Neutrophil (primary cell): ENCODE data around the gene TBKBP1.

ENCODE experiments used
- H3K27ac ChIP-seq: fragments of 200-600 bp; sonication (generic); 2 replicates; pipeline ENCODE4 v1.5.1; 2016; ENCODE audit warnings: mild to moderate bottlenecking, moderate library complexity
- H3K27me3 ChIP-seq: fragments of 200-600 bp; sonication (generic); 2 replicates; pipeline ENCODE4 v1.6.0; 2016; ENCODE audit warnings: mild to moderate bottlenecking
- H3K36me3 ChIP-seq: fragments of 200-600 bp; sonication (generic); 2 replicates; pipeline ENCODE4 v1.5.1; 2017
- H3K4me1 ChIP-seq, 2 experiments: fragments of 200-600 bp in 1 of 2; sonication (generic) in 1 of 2; 1 replicate in 1 of 2; 2 replicates in 1 of 2; pipeline versions ENCODE4 v1.5.1 to v1.6.1; 2013 to 2016; ENCODE audit warnings: low read depth in 1 of 2, low read length in 1 of 2, mild to moderate bottlenecking in 1 of 2, moderate library complexity in 1 of 2; ENCODE audit not compliant: control insufficient read depth in 1 of 2, insufficient read depth in 1 of 2
- H3K4me3 ChIP-seq, 2 experiments: fragments of 200-600 bp in 1 of 2; sonication (generic) in 1 of 2; 1 replicate in 1 of 2; 2 replicates in 1 of 2; pipeline ENCODE4 v1.5.1; 2013 to 2016; ENCODE audit warnings: low read depth in 1 of 2, low read length in 1 of 2, mild to moderate bottlenecking in 1 of 2, moderate library complexity in 1 of 2
- H3K9me3 ChIP-seq: fragments of 200-600 bp; sonication (generic); 2 replicates; pipeline ENCODE4 v1.5.1; 2016
- TF ChIP-seq, protein P1 (sequence below): fragments of 200-600 bp; sonication (generic); IDR thresholded peaks from 2 replicates; pipeline ENCODE4 v1.5.1; 2016; ENCODE audit warnings: antibody characterized with exemption

TBKBP1 gene

DNA sequence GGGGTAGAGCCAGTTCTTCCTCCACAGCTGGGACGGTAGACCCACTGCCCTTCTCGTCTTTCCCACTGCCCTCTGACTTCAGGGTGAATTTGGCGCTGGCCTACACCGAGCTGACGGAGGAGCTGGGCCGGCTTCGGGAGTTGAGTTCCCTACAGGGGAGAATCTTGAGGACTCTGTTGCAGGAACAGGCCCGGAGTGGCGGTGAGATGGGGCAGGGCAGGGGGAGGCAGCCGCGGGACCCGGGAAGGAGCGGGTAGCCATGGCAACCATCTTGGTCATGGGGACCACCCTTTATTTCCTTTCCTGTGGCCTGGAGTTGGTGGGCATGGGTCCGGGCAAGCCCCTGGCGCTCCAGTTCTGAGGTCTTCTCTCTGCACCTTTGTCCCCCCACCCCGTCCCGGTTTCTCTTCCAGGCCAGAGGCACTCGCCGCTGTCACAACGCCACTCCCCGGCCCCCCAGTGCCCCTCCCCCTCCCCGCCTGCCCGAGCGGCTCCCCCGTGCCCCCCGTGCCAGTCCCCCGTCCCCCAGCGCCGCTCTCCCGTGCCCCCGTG, 14.4 kb downstream of the TBKBP1 start:
- Histone ChIP-seq H3K9me3 (no peaks in the 10 kb centered on the region), H3K4me1 (peaks cover 22 to 40% of the 10 kb centered on the region in 2 experiments), H3K36me3 (peaks cover 33% of the 10 kb centered on the region), H3K27me3 (peaks cover 25% of the 10 kb centered on the region), H3K27ac (no peak overlapping the region), H3K4me3 (no peak overlapping the region)
- TF ChIP-seq, protein P1, sequence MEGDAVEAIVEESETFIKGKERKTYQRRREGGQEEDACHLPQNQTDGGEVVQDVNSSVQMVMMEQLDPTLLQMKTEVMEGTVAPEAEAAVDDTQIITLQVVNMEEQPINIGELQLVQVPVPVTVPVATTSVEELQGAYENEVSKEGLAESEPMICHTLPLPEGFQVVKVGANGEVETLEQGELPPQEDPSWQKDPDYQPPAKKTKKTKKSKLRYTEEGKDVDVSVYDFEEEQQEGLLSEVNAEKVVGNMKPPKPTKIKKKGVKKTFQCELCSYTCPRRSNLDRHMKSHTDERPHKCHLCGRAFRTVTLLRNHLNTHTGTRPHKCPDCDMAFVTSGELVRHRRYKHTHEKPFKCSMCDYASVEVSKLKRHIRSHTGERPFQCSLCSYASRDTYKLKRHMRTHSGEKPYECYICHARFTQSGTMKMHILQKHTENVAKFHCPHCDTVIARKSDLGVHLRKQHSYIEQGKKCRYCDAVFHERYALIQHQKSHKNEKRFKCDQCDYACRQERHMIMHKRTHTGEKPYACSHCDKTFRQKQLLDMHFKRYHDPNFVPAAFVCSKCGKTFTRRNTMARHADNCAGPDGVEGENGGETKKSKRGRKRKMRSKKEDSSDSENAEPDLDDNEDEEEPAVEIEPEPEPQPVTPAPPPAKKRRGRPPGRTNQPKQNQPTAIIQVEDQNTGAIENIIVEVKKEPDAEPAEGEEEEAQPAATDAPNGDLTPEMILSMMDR, result no peak

DNA sequence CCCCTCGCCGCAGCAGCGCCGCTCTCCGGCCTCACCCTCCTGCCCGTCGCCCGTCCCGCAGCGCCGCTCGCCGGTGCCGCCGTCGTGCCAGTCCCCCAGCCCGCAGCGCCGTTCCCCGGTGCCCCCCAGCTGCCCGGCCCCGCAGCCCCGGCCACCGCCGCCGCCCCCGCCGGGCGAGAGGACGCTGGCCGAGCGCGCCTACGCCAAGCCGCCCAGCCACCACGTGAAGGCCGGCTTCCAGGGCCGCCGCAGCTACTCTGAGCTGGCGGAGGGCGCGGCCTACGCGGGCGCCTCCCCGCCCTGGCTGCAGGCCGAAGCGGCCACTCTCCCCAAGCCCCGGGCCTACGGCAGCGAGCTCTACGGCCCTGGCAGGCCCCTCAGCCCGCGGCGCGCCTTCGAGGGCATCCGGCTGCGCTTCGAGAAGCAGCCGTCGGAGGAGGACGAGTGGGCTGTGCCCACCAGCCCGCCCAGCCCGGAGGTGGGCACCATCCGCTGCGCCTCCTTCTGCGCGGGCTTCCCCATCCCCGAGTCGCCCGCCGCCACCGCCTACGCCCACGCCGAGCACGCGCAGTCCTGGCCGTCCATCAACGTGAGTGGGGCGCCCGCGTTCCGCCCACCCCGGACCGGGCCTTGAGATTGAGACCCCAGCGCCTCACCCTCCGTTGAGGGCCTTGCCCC, 15.0 kb downstream of the TBKBP1 start:
- Histone ChIP-seq H3K27me3 (peaks cover 31% of the 10 kb centered on the region), H3K4me1 (peaks cover 16 to 33% of the 10 kb centered on the region in 2 experiments), H3K36me3 (peaks cover 33% of the 10 kb centered on the region), H3K4me3 (no peak overlapping the region), H3K27ac (no peak overlapping the region), H3K9me3 (no peaks in the 10 kb centered on the region)
- TF ChIP-seq, protein P1, result no peak

DNA sequence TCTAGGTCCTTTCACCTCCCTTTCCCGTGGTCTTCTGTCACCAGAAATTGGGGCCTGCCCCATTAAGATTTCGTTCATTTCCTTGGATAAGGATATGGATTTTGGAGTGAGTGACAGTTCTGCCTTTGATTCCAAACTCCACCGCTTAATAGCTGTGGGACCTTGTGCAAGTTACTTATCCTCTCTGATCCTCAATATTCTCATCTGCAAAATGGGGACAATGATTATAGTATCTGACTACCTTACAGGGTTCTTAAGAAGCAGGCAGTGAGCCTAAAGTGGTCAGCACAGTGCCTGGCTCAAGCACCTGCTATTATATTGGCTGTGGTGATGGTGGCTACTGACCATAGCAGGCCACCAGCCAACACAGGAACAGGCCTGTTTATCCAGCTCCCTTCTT, 15.6 kb downstream of the TBKBP1 start:
- H3K27me3 ChIP-seq, result peaks cover 37% of the 10 kb centered on the region
- H3K27ac ChIP-seq, result no peak overlapping the region
- TF ChIP-seq, protein P1, result no peak
- H3K4me3 ChIP-seq, result no peak overlapping the region
- H3K36me3 ChIP-seq, result peaks cover 33% of the 10 kb centered on the region
- no peaks in the 10 kb centered on the region for H3K9me3 ChIP-seq
- H3K4me1 ChIP-seq, result peaks cover 10 to 27% of the 10 kb centered on the region in 2 experiments

DNA sequence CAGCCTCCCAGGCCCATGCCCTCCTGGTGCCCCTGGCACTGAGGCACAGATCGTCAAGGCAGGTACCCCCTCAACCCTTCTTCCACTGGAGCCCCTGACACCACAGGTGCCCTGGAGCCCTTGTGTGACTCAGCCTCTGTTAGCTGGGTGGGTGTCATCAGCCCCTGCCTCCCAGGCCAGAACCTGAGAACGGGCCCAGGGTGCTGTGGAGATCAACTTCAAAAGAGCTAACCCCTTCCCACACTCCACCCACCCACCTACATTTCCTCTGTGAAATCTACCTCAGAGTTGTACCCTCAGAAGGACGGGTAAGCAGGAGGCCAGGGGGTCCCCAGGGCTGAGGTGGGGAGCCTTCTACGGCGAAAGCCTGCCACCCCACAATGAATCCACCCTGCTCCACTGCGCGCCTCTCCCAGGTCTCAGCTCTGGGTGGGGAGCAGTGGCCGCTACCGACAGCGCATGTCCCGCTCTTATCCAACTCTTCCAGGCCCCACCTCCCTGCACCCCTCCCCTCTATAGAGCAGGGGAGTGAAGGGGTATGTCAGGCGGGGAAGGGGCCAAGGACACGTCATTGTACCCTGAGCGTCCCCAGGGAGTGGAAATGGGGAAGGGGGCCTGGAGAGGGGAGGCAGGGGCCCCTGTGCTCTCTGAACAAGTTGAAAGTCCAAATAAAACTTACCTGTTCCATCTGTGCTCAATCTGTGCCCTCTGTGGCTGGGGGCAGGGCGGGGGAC, 17.6 kb downstream of the TBKBP1 start:
- Histone ChIP-seq H3K4me3 (no peak overlapping the region), H3K27me3 (peaks cover 43% of the 10 kb centered on the region), H3K4me1 (peaks cover 2 to 11% of the 10 kb centered on the region in 2 experiments), H3K27ac (no peak overlapping the region), H3K36me3 (peaks cover 33% of the 10 kb centered on the region), H3K9me3 (no peaks in the 10 kb centered on the region)
- TF ChIP-seq, protein P1, result no peak

DNA sequence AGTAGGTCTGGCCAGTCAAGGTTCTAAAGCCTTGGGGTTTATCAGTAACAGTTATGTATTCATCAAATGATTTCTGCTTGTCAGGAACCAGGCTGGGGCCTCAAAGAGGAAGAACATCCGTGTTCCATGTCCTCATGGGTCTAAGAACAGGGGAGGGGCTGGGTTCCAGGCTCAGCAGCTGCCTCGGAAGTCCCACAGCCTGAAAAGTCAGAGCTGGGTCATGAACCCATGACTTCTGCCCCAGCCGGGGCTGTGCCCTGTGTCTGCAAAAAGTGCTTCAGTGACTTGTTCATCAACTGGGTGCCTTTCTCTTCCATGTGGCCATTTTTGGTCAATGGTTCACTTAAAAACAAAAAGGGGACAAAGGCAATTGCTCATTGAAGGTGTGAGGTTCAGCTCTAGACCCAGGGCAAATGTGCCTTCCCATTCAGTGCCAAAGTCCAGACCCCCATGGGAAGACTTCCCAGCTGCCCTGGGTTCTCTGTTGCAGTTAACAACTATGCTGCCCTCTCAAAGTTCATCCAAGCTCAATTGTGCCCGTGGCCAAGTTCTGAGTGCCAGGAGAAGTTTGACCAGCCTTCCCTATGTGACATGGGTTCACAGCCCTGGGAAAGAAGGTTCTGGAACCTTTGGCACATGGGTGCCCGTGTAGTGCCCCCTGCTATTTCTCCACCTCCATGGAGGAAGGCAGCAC, 18.5 kb downstream of the TBKBP1 start:
- peaks cover 50% of the 10 kb centered on the region for H3K27me3 ChIP-seq
- TF ChIP-seq, protein P1, result no peak
- H3K9me3 ChIP-seq, result no peaks in the 10 kb centered on the region
- H3K4me1 ChIP-seq, result peaks cover 0 to 1% of the 10 kb centered on the region in 2 experiments
- H3K36me3 ChIP-seq, result peaks cover 33% of the 10 kb centered on the region
- H3K4me3 ChIP-seq, result no peak overlapping the region
- no peak overlapping the region for H3K27ac ChIP-seq
